K562 (cell line): ENCODE measurements around the gene EXTL1. TPM values are rescaled to one million over a fixed set of nuclear protein-coding genes. Genes with fewer than 3 reads are reported as not detected.

ENCODE experiments used
- CHD2 ChIP-seq: IDR thresholded peaks from 2 replicates; pipeline ENCODE4 v1.6.1; 2011; ENCODE audit warnings: low read depth, low read length
- ETV1 ChIP-seq: fragments of 450-650 bp; conservative IDR thresholded peaks from 2 replicates; pipeline ENCODE4 v1.6.1; 2016; ENCODE audit warnings: missing genetic modification characterization, control low read depth, low read depth, missing compliant biosample characterization
- GTF2A2 ChIP-seq: IDR thresholded peaks from 2 replicates; pipeline ENCODE4 v1.6.1; 2016; ENCODE audit warnings: mild to moderate bottlenecking, missing genetic modification characterization, missing compliant biosample characterization
- HDAC3 ChIP-seq: fragments of 450-650 bp; IDR thresholded peaks from 2 replicates; pipeline ENCODE4 v1.6.1; 2018; ENCODE audit warnings: borderline replicate concordance, mild to moderate bottlenecking, moderate library complexity; ENCODE audit not compliant: partially characterized antibody
- HNRNPLL ChIP-seq: fragments of 200-400 bp; formaldehyde crosslinking; IDR thresholded peaks from 2 replicates; pipeline ENCODE4 v1.6.1; 2017; ENCODE audit warnings: low read length, low read depth, mild to moderate bottlenecking; ENCODE audit not compliant: poor library complexity, severe bottlenecking
- JUND ChIP-seq, 2 experiments: IDR thresholded peaks; 2 replicates in 1 of 2; 3 replicates in 1 of 2; pipeline ENCODE4 v1.6.1; 2011; ENCODE audit warnings: borderline replicate concordance in 2 of 2, low read depth in 2 of 2, low read length in 2 of 2, improper control_type of control experiment in 1 of 2, missing biosample characterization in 1 of 2, missing genetic modification characterization in 1 of 2, missing genetic modification reagents in 1 of 2
- NR1H2 ChIP-seq: sonication (generic); formaldehyde crosslinking; IDR thresholded peaks from 2 replicates; pipeline ENCODE4 v1.4.0; 2020; ENCODE audit warnings: mild to moderate bottlenecking, missing genetic modification reagents
- POLR2AphosphoS5 ChIP-seq: IDR thresholded peaks from 2 replicates; pipeline ENCODE4 v1.6.1; 2011; ENCODE audit warnings: mild to moderate bottlenecking, low read depth, low read length, moderate library complexity; ENCODE audit not compliant: control insufficient read depth, insufficient read depth
- PURB ChIP-seq: sonication (generic); formaldehyde crosslinking; IDR thresholded peaks from 2 replicates; pipeline ENCODE4 v1.9.0; 2021; ENCODE audit warnings: low read depth, mild to moderate bottlenecking, missing genetic modification reagents
- SAFB ChIP-seq: fragments of 200-400 bp; formaldehyde crosslinking; IDR thresholded peaks from 2 replicates; pipeline ENCODE4 v1.6.1; 2017; ENCODE audit warnings: low read depth, low read length, borderline replicate concordance
- SMARCA4 ChIP-seq: fragments of 450-650 bp; IDR thresholded peaks from 2 replicates; pipeline ENCODE4 v1.6.1; 2016
- SOX6 ChIP-seq: fragments of 450-650 bp; IDR thresholded peaks from 2 replicates; pipeline ENCODE4 v1.6.1; 2014; ENCODE audit warnings: mild to moderate bottlenecking
- SP2 ChIP-seq: IDR thresholded peaks from 2 replicates; pipeline ENCODE4 v1.6.1; 2011; ENCODE audit warnings: mild to moderate bottlenecking, low read depth, low read length, moderate library complexity; ENCODE audit not compliant: poor library complexity, severe bottlenecking; ENCODE audit errors: extremely low read depth
- SRSF7 ChIP-seq: fragments of 200-400 bp; formaldehyde crosslinking; optimal IDR thresholded peaks from 2 replicates; pipeline ENCODE3; 2017; ENCODE audit warnings: mild to moderate bottlenecking, low read depth, low read length
- SUPT5H ChIP-seq: fragments of 450-650 bp; IDR thresholded peaks from 2 replicates; pipeline ENCODE4 v1.6.1; 2016
- XRCC5 ChIP-seq: fragments of 200-400 bp; formaldehyde crosslinking; IDR thresholded peaks from 2 replicates; pipeline ENCODE4 v1.6.1; 2017; ENCODE audit warnings: low read depth, mild to moderate bottlenecking, low read length
- YBX1 ChIP-seq: fragments of 450-650 bp; IDR thresholded peaks from 2 replicates; pipeline ENCODE4 v1.7.1; 2016; ENCODE audit warnings: mild to moderate bottlenecking
- ZC3H8 ChIP-seq: fragments of 450-650 bp; IDR thresholded peaks from 2 replicates; pipeline ENCODE4 v1.6.1; 2017
- ZNF175 ChIP-seq: fragments of 200-800 bp; sonication (Bioruptor generic); IDR thresholded peaks from 2 replicates; pipeline ENCODE4 v1.6.1; 2016; ENCODE audit warnings: low read depth, mild to moderate bottlenecking, missing genetic modification characterization, missing compliant biosample characterization
- ZNF253 ChIP-seq: fragments of 250-450 bp; sonication (Bioruptor Pico); conservative IDR thresholded peaks from 2 replicates; pipeline ENCODE4 v1.6.1; 2021; ENCODE audit warnings: mild to moderate bottlenecking
- ZNF354B ChIP-seq: fragments of 250-450 bp; sonication (Bioruptor Pico); IDR thresholded peaks from 2 replicates; pipeline ENCODE4 v1.4.0; 2020
- ZNF57 ChIP-seq: fragments of 450-650 bp; formaldehyde crosslinking; IDR thresholded peaks from 2 replicates; pipeline ENCODE4 v1.4.0; 2020; ENCODE audit warnings: mild to moderate bottlenecking, moderate library complexity
- ZNF584 ChIP-seq: fragments of 200-800 bp; sonication (Bioruptor generic); IDR thresholded peaks from 2 replicates; pipeline ENCODE4 v1.6.1; 2016; ENCODE audit warnings: low read depth, mild to moderate bottlenecking, missing genetic modification characterization, missing compliant biosample characterization
- polyA plus RNA-seq, 8 experiments: library from polyadenylated mRNA; depleted of rRNA in 4 of 8; stranded (reverse) in 5 of 8; unstranded in 3 of 8; fragments of >200 nt; fragmentation: Nextera tagmentation in 2 of 8; fragmentation: Illumina TruSeq in 1 of 8; extraction: Ambion mirVana in 2 of 8; extraction: Trizol in 1 of 8; gene quantifications; 2 replicates each; pipeline versions ENCODE4 v1.2.1 to v1.2.3, GENCODE V29; 2011 to 2014; ENCODE audit warnings: inconsistent platforms in 1 of 8, missing spikeins in 1 of 8
- total RNA-seq, 7 experiments: library from RNA; depleted of rRNA in 6 of 7; stranded (reverse); fragments of >200 nt in 6 of 7; fragmentation: Illumina TruSeq in 2 of 7; extraction: Trizol in 2 of 7; gene quantifications; 2 replicates each; pipeline versions ENCODE4 v1.2.1 to v1.2.3, GENCODE V29; 2011 to 2021; ENCODE audit warnings: low replicate concordance in 1 of 7
- TF ChIP-seq, protein P1 (sequence below): fragments of 450-650 bp; IDR thresholded peaks from 2 replicates; pipeline ENCODE4 v1.6.1; 2016; ENCODE audit warnings: missing biosample characterization, missing genetic modification characterization
- TF ChIP-seq, protein P2 (sequence below): fragments of 250-450 bp; sonication (Bioruptor Pico); IDR thresholded peaks from 2 replicates; pipeline ENCODE4 v1.8.0; 2022; ENCODE audit warnings: moderate library complexity, mild to moderate bottlenecking, inconsistent platforms
- TF ChIP-seq, protein P3 (sequence below): fragments of 250-450 bp; sonication (Bioruptor Pico); IDR thresholded peaks from 2 replicates; pipeline ENCODE4 v1.5.0; 2020; ENCODE audit warnings: mild to moderate bottlenecking

Gene EXTL1
- total and polyA plus RNA-seq, 9 of the 15 experiments (the other 6 are each of a cell fraction or from before 2014, with no cell fraction given), result 0.04 to 0.23 (median 0.08) TPM; not detected in 3

DNA sequence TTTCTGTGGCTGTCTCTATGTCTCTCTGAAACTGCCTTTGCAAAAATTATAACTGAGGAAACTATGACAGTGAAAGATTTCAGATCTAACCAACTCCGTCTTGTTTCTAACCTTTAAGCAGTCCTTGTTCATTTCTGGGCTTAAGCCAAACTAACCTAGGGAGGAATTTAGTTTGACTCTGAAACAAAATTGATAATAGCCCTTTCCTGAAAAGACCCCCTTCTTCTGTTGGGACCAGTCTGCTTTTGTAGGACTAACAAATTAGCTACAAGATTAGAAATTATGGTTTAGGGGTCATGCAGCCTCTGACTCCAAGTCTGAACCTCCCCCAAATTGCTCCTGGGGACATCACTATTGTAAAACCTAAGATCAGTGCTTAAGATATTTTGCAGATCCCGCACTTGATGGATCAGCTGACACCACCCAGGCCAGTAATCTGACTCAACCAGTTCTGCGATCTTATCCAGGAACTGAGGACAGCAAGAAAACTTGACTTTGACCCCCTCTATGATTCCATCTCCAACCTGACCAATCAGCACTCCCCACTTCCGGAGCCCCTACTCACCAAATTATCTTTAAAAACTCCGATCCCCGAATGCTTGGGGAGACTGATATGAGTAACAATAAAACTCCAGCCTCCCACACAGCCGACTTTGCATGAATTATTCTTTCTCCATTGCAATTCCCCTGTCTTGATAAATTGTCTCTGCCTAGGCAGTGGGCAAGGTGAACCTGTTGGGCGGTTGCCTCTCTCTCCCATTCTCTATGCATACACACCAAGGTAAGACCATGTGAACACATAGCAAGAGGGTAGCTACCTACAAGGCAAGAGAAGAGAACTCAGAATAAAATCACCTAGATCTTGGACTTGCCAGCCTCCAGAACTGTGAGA is 57.0 kb downstream of the EXTL1 start (continued):
- TF ChIP-seq POLR2AphosphoS5 (no peak), ZC3H8 (no peak), NR1H2 (CRISPR knock-in tag) (no peak), ZNF354B (CRISPR knock-in tag) (0 out of 2 replicates have a peak, but pooled peaks have one; percentile 25), SP2 (no peak), SMARCA4 (peak; percentile 81), SUPT5H (no peak), XRCC5 (no peak), PURB (CRISPR knock-in tag) (no peak), CHD2 (no peak), ZNF57 (CRISPR knock-in tag) (no peak), SRSF7 (no peak), ETV1 (tag) (peak; percentile 59; the same call in 1 of the 2 replicates), ZNF175 (CRISPR knock-in tag) (no peak; the same call in 1 of the 2 replicates), HDAC3 (no peak), JUND (IDR thresholded peaks at IDR 0.05; ENCODE audit: borderline replicate concordance, low read depth, low read length) (peak; percentile 67), JUND (tag; IDR thresholded peaks at IDR 0.05; ENCODE audit: borderline replicate concordance, low read depth, low read length) (peak; percentile 56; the same call in 1 of the 3 replicates), HNRNPLL (no peak), SOX6 (peak; percentile 91), SAFB (no peak), GTF2A2 (tag) (no peak), YBX1 (no peak), ZNF584 (CRISPR knock-in tag) (peak; percentile 30; the same call in 1 of the 2 replicates), ZNF253 (no peak)
- TF ChIP-seq, protein P1, sequence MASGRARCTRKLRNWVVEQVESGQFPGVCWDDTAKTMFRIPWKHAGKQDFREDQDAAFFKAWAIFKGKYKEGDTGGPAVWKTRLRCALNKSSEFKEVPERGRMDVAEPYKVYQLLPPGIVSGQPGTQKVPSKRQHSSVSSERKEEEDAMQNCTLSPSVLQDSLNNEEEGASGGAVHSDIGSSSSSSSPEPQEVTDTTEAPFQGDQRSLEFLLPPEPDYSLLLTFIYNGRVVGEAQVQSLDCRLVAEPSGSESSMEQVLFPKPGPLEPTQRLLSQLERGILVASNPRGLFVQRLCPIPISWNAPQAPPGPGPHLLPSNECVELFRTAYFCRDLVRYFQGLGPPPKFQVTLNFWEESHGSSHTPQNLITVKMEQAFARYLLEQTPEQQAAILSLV (tag), result no peak
- TF ChIP-seq, protein P2, sequence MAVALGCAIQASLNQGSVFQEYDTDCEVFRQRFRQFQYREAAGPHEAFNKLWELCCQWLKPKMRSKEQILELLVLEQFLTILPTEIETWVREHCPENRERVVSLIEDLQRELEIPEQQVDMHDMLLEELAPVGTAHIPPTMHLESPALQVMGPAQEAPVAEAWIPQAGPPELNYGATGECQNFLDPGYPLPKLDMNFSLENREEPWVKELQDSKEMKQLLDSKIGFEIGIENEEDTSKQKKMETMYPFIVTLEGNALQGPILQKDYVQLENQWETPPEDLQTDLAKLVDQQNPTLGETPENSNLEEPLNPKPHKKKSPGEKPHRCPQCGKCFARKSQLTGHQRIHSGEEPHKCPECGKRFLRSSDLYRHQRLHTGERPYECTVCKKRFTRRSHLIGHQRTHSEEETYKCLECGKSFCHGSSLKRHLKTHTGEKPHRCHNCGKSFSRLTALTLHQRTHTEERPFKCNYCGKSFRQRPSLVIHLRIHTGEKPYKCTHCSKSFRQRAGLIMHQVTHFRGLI (CRISPR knock-in tag), result no peak
- TF ChIP-seq, protein P3, sequence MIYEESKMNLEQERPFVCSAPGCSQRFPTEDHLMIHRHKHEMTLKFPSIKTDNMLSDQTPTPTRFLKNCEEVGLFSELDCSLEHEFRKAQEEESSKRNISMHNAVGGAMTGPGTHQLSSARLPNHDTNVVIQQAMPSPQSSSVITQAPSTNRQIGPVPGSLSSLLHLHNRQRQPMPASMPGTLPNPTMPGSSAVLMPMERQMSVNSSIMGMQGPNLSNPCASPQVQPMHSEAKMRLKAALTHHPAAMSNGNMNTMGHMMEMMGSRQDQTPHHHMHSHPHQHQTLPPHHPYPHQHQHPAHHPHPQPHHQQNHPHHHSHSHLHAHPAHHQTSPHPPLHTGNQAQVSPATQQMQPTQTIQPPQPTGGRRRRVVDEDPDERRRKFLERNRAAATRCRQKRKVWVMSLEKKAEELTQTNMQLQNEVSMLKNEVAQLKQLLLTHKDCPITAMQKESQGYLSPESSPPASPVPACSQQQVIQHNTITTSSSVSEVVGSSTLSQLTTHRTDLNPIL (CRISPR knock-in tag), result no peak
